SK-N-SH treated with all-trans-retinoic acid at 6 μM for 48 hours (cell line): ENCODE measurements around the gene HCFC1.

Experiments used
- ATAC-seq: fragments of 200-7000 bp; cut with Tn5 transposase; 3 replicates; pipeline ENCODE4 v1.9.1; 2020; ENCODE audit warnings: mild to moderate bottlenecking, moderate library complexity
- ARNTL ChIP-seq: fragments of 450-650 bp; formaldehyde crosslinking; IDR thresholded peaks from 2 replicates; pipeline ENCODE4 v1.5.0; 2020; ENCODE audit warnings: low read depth, mild to moderate bottlenecking, moderate library complexity, borderline replicate concordance
- CREB5 ChIP-seq: fragments of 250-450 bp; sonication (Bioruptor Pico); IDR thresholded peaks from 2 replicates; pipeline ENCODE4 v1.5.1; 2020; ENCODE audit warnings: low read depth, mild to moderate bottlenecking, moderate library complexity
- CSDC2 ChIP-seq: fragments of 250-450 bp; sonication (Bioruptor Pico); IDR thresholded peaks from 2 replicates; pipeline ENCODE4 v1.5.0; 2020; ENCODE audit warnings: mild to moderate bottlenecking, moderate library complexity
- CSRNP3 ChIP-seq: fragments of 250-450 bp; sonication (Bioruptor Pico); IDR thresholded peaks from 2 replicates; pipeline ENCODE4 v1.5.1; 2021; ENCODE audit warnings: mild to moderate bottlenecking, moderate library complexity
- ESRRG ChIP-seq: fragments of 250-450 bp; sonication (Bioruptor Pico); IDR thresholded peaks from 2 replicates; pipeline ENCODE4 v1.6.1; 2021; ENCODE audit warnings: mild to moderate bottlenecking
- GLIS3 ChIP-seq: fragments of 250-450 bp; sonication (Bioruptor Pico); IDR thresholded peaks from 2 replicates; pipeline ENCODE4 v1.5.0; 2020; ENCODE audit warnings: mild to moderate bottlenecking, moderate library complexity
- ISL1 ChIP-seq: fragments of 250-450 bp; sonication (Bioruptor Pico); IDR thresholded peaks from 2 replicates; pipeline ENCODE4 v2.1.2; 2022; ENCODE audit warnings: mild to moderate bottlenecking, moderate library complexity
- OSR1 ChIP-seq: fragments of 250-450 bp; sonication (Bioruptor Pico); IDR thresholded peaks from 2 replicates; pipeline ENCODE4 v1.8.0; 2022; ENCODE audit warnings: moderate library complexity, mild to moderate bottlenecking, inconsistent platforms
- PATZ1 ChIP-seq: fragments of 250-450 bp; sonication (Bioruptor Pico); IDR thresholded peaks from 2 replicates; pipeline ENCODE4 v1.8.0; 2020; ENCODE audit warnings: mild to moderate bottlenecking, moderate library complexity, borderline replicate concordance
- PPARA ChIP-seq: fragments of 250-450 bp; sonication (Bioruptor Pico); IDR thresholded peaks from 2 replicates; pipeline ENCODE4 v1.5.0; 2020; ENCODE audit warnings: mild to moderate bottlenecking, borderline replicate concordance
- TCF4 ChIP-seq: fragments of 250-450 bp; sonication (Bioruptor Pico); IDR thresholded peaks from 2 replicates; pipeline ENCODE4 v1.8.0; 2021; ENCODE audit warnings: mild to moderate bottlenecking, moderate library complexity, borderline replicate concordance
- TOX ChIP-seq: fragments of 250-450 bp; sonication (Bioruptor Pico); IDR thresholded peaks from 2 replicates; pipeline ENCODE4 v1.8.0; 2021; ENCODE audit warnings: mild to moderate bottlenecking, moderate library complexity, borderline replicate concordance
- TSHZ2 ChIP-seq: fragments of 250-450 bp; sonication (Bioruptor Pico); IDR thresholded peaks from 2 replicates; pipeline ENCODE4 v1.5.0; 2020; ENCODE audit warnings: mild to moderate bottlenecking, moderate library complexity
- ZC3H10 ChIP-seq: fragments of 250-450 bp; sonication (Bioruptor Pico); IDR thresholded peaks from 2 replicates; pipeline ENCODE4 v1.5.1; 2021; ENCODE audit warnings: mild to moderate bottlenecking, moderate library complexity
- ZFP30 ChIP-seq: fragments of 450-650 bp; formaldehyde crosslinking; IDR thresholded peaks from 2 replicates; pipeline ENCODE4 v1.5.0; 2022; ENCODE audit warnings: mild to moderate bottlenecking, moderate library complexity
- ZNF565 ChIP-seq: fragments of 450-650 bp; formaldehyde crosslinking; conservative IDR thresholded peaks from 2 replicates; pipeline ENCODE4 v1.5.0; 2020; ENCODE audit warnings: low read depth, mild to moderate bottlenecking, moderate library complexity
- ZNF70 ChIP-seq: fragments of 450-650 bp; formaldehyde crosslinking; IDR thresholded peaks from 2 replicates; pipeline ENCODE4 v1.5.0; 2020; ENCODE audit warnings: mild to moderate bottlenecking, moderate library complexity
- ZNF8 ChIP-seq: fragments of 450-650 bp; formaldehyde crosslinking; IDR thresholded peaks from 2 replicates; pipeline ENCODE4 v1.5.0; 2020; ENCODE audit warnings: mild to moderate bottlenecking, moderate library complexity

Gene HCFC1

DNA sequence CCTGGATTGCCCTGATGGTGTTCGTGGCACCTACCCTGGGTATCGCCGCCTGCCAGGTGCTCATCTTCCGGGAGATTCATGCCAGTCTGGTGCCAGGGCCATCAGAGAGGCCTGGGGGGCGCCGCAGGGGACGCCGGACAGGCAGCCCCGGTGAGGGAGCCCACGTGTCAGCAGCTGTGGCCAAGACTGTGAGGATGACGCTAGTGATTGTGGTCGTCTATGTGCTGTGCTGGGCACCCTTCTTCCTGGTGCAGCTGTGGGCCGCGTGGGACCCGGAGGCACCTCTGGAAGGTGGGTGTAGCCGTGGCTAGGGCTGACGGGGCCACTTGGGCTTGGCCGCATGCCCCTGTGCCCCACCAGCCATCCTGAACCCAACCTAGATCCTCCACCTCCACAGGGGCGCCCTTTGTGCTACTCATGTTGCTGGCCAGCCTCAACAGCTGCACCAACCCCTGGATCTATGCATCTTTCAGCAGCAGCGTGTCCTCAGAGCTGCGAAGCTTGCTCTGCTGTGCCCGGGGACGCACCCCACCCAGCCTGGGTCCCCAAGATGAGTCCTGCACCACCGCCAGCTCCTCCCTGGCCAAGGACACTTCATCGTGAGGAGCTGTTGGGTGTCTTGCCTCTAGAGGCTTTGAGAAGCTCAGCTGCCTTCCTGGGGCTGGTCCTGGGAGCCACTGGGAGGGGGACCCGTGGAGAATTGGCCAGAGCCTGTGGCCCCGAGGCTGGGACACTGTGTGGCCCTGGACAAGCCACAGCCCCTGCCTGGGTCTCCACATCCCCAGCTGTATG, 65.3 kb downstream of the HCFC1 start (continued):
- TF ChIP-seq ZNF70 (CRISPR knock-in tag) (no peak), PPARA (CRISPR knock-in tag) (no peak)

DNA sequence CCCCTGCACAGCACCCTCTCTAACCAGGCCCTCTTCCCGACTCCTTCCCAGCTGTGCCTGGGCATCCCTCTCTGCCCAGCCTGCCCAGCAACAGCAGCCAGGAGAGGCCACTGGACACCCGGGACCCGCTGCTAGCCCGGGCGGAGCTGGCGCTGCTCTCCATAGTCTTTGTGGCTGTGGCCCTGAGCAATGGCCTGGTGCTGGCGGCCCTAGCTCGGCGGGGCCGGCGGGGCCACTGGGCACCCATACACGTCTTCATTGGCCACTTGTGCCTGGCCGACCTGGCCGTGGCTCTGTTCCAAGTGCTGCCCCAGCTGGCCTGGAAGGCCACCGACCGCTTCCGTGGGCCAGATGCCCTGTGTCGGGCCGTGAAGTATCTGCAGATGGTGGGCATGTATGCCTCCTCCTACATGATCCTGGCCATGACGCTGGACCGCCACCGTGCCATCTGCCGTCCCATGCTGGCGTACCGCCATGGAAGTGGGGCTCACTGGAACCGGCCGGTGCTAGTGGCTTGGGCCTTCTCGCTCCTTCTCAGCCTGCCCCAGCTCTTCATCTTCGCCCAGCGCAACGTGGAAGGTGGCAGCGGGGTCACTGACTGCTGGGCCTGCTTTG, 66.0 kb downstream of the HCFC1 start:
- no peak for ATAC-seq

DNA sequence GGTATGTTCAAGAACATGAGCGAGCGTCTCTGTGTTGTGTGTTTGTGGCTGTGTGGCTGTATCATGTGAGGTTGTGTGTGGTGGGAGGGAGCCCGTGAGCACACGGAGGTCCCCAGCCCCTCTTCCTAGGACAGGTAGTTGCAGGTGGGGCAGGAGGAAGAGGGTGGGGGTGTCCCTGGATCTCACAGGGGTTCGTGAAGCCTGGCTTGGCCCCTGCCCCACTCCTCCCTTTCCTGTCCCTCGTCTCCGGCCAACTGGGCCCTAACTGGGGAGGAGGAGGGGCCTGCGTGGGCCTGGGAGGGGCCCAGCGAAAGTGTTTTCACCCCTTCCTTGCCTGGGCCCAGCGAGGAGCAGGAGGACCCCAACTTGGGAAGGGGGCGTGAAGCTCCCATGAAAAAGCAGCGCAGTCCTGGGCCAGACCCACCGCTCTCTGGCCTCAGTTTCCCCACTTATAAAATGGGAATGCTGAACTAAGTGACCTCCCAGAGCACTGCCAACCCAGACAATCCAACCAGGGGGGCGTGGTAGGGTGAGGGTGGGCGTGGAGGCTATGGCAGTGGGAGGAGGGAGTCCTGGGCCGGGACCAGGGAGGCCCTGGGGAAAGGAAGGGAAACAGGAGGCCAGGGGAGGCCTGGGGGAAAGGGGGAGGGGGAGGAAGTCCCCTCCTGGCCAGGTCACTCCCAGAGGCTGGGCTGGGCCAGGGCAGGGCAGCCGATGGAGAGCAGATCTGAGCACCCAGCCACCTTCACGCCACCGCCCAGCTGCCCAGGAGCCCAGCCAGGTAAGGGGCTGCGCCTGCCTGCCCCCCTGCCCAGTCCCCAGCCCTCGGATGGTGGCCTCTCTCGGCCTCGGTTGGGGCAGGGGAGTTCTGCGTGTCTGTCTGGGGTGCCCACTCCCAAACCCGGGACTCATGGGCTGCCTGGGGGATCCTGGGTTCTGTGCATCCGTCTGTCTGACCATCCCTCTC, 67.3 kb downstream of the HCFC1 start, which contains the start of gene AVPR2:
Gene AVPR2 (plus strand): TSS at position 683 of the 967 bp plus-strand sequence. CDS start 473 bp downstream, outside the sequence.
- ATAC-seq = no peak
- TF ChIP-seq GLIS3 (CRISPR knock-in tag) (no peak), PATZ1 (CRISPR knock-in tag) (no peak), TSHZ2 (no peak), OSR1 (CRISPR knock-in tag) (no peak)
- TF ChIP-seq, all 23 proteins: peak for 0

More for the DNA sequence above, 66.0 kb downstream of the HCFC1 start:
- no peak for TF ChIP-seq OSR1 (CRISPR knock-in tag)
- no peak for TF ChIP-seq ZNF565 (CRISPR knock-in tag)
- TF ChIP-seq ZNF70 (CRISPR knock-in tag) = no peak
- TF ChIP-seq GLIS3 (CRISPR knock-in tag) = no peak
- TF ChIP-seq ESRRG (CRISPR knock-in tag) = no peak
- TF ChIP-seq ZFP30 = no peak
- no peak for TF ChIP-seq PPARA (CRISPR knock-in tag)
- TF ChIP-seq TOX (CRISPR knock-in tag) = no peak
- no peak for TF ChIP-seq CSRNP3
- no peak for TF ChIP-seq ISL1 (CRISPR knock-in tag)
- no peak for TF ChIP-seq CREB5 (CRISPR knock-in tag)
- no peak for TF ChIP-seq CSDC2 (CRISPR knock-in tag)
- TF ChIP-seq ZNF8 (CRISPR knock-in tag) = no peak
- no peak for TF ChIP-seq ZC3H10 (CRISPR knock-in tag)
- no peak for TF ChIP-seq ARNTL
- no peak for TF ChIP-seq TCF4 (CRISPR knock-in tag)
